SK-N-SH (cell line): Measurements from ENCODE around the gene PFN2. TPM values are rescaled to one million over a fixed set of nuclear protein-coding genes. Genes with fewer than 3 reads are reported as not detected.

Experiments
- CTCF ChIA-PET: fragments of 300-600, 350-600 bp; formaldehyde crosslinking; extraction: SDS; loops from one replicate; lab custom pipeline; 2021; lab: Yijun Ruan, JAX
- POLR2A ChIA-PET: fragments of 350-600 bp; sonication (Branson Sonifier 250); formaldehyde crosslinking; extraction: SDS; loops from one replicate; lab custom pipeline; 2020; ENCODE audit warnings: antibody characterized with exemption, inconsistent platforms; lab: Yijun Ruan, JAX
- DNase-seq: peaks from one replicate; pipeline ENCODE4 v3.0.0; 2012
- H2AFZ ChIP-seq: fragments of 200-600 bp; sonication (generic); 2 replicates; pipeline ENCODE4 v1.8.1; 2016; ENCODE audit warnings: antibody characterized with exemption, mild to moderate bottlenecking, low read depth
- H3F3A ChIP-seq: fragments of 200-600 bp; sonication (generic); replicated peaks from 2 replicates; pipeline ENCODE3; 2016; ENCODE audit warnings: antibody characterized with exemption, mild to moderate bottlenecking; ENCODE audit not compliant: insufficient read depth
- H3K27ac ChIP-seq, 2 experiments: fragments of 200-500 bp in 1 of 2; fragments of 200-600 bp in 1 of 2; sonication (Bioruptor generic) in 1 of 2; sonication (generic), shearing (Covaris generic) in 1 of 2; 2 replicates each; pipeline versions ENCODE4 v1.5.1 to v1.6.1; 2014 to 2016; ENCODE audit warnings: low read depth in 2 of 2, inconsistent platforms in 1 of 2, low read length in 1 of 2, mild to moderate bottlenecking in 1 of 2, mixed read lengths in 1 of 2
- H3K27me3 ChIP-seq: fragments of 200-600 bp; sonication (generic), shearing (Covaris generic); 2 replicates; pipeline ENCODE4 v1.6.1; 2016; ENCODE audit warnings: mixed run types; ENCODE audit not compliant: insufficient read depth
- H3K36me3 ChIP-seq, 2 experiments: fragments of 200-500 bp in 1 of 2; fragments of 200-600 bp in 1 of 2; sonication (Bioruptor generic) in 1 of 2; sonication (generic) in 1 of 2; replicated peaks in 1 of 2; 2 replicates each; pipeline versions ENCODE3 to v1.5.1; 2014 to 2016; ENCODE audit warnings: low read length in 1 of 2, mild to moderate bottlenecking in 1 of 2; ENCODE audit not compliant: insufficient read depth in 2 of 2, control insufficient read depth in 1 of 2
- H3K4me1 ChIP-seq, 2 experiments: fragments of 200-500 bp in 1 of 2; fragments of 200-600 bp in 1 of 2; sonication (Bioruptor generic) in 1 of 2; sonication (generic), shearing (Covaris generic) in 1 of 2; 2 replicates each; pipeline versions ENCODE4 v1.5.1 to v1.6.1; 2014 to 2016; ENCODE audit warnings: low read depth in 1 of 2, low read length in 1 of 2, mixed run types in 1 of 2; ENCODE audit not compliant: insufficient read depth in 2 of 2, control insufficient read depth in 1 of 2
- H3K4me2 ChIP-seq: fragments of 200-600 bp; sonication (generic), shearing (Covaris generic); 2 replicates; pipeline ENCODE4 v1.6.1; 2017; ENCODE audit warnings: mixed run types
- H3K4me3 ChIP-seq, 2 experiments: fragments of 200-500 bp in 1 of 2; fragments of 200-600 bp in 1 of 2; sonication (Bioruptor generic) in 1 of 2; sonication (generic), shearing (Covaris generic) in 1 of 2; 2 replicates each; pipeline versions ENCODE4 v1.5.1 to v1.8.1; 2014 to 2016; ENCODE audit warnings: low read depth in 2 of 2, inconsistent platforms in 1 of 2, low read length in 1 of 2, mild to moderate bottlenecking in 1 of 2, mixed read lengths in 1 of 2, moderate library complexity in 1 of 2
- H3K79me2 ChIP-seq: fragments of 200-600 bp; sonication (generic); 2 replicates; pipeline ENCODE4 v1.8.1; 2017; ENCODE audit warnings: mild to moderate bottlenecking; ENCODE audit not compliant: insufficient read depth
- H3K9ac ChIP-seq: fragments of 200-600 bp; sonication (generic); 2 replicates; pipeline ENCODE4 v1.6.1; 2017; ENCODE audit warnings: mixed run types
- H3K9me2 ChIP-seq: fragments of 200-600 bp; sonication (generic); 2 replicates; pipeline ENCODE4 v1.6.1; 2017; ENCODE audit warnings: mixed run types
- H3K9me3 ChIP-seq: fragments of 200-600 bp; sonication (generic); 2 replicates; pipeline ENCODE4 v1.6.1; 2017; ENCODE audit warnings: mixed run types, mild to moderate bottlenecking, moderate library complexity
- H4K20me1 ChIP-seq: fragments of 200-600 bp; sonication (generic); 2 replicates; pipeline ENCODE4 v1.6.1; 2017; ENCODE audit warnings: mild to moderate bottlenecking, mixed run types; ENCODE audit not compliant: insufficient read depth
- CHD2 ChIP-seq: fragments of 150-350 bp; IDR thresholded peaks from 2 replicates; pipeline ENCODE4 v1.6.1; 2018; ENCODE audit warnings: low read length; ENCODE audit not compliant: partially characterized antibody
- CTCF ChIP-seq: fragments of 200-600 bp; sonication (generic); IDR thresholded peaks from 2 replicates; pipeline ENCODE4 v1.6.1; 2017; ENCODE audit warnings: antibody characterized with exemption, mild to moderate bottlenecking, moderate library complexity
- ELF1 ChIP-seq: IDR thresholded peaks from 2 replicates; pipeline ENCODE4 v1.4.0; 2012
- EP300 ChIP-seq, 2 experiments: IDR thresholded peaks; 2 replicates each; pipeline versions ENCODE4 v1.4.0 to v1.6.1; 2012; ENCODE audit warnings: borderline replicate concordance in 1 of 2, low read depth in 1 of 2, low read length in 1 of 2
- EZH2phosphoT487 ChIP-seq: fragments of 200-600 bp; sonication (generic); IDR thresholded peaks from 2 replicates; pipeline ENCODE4 v1.6.1; 2017; ENCODE audit warnings: low read depth, mixed run types, mild to moderate bottlenecking, antibody characterized with exemption, moderate library complexity, borderline replicate concordance
- FOSL2 ChIP-seq: IDR thresholded peaks from 2 replicates; pipeline ENCODE4 v1.4.0; 2012; ENCODE audit warnings: low read depth, mild to moderate bottlenecking, moderate library complexity, borderline replicate concordance
- FOXM1 ChIP-seq: IDR thresholded peaks from 2 replicates; pipeline ENCODE4 v1.4.0; 2012; ENCODE audit warnings: low read depth, mild to moderate bottlenecking
- GATA2 ChIP-seq: sonication (generic); formaldehyde crosslinking; IDR thresholded peaks from 2 replicates; pipeline ENCODE4 v1.5.0; 2020; ENCODE audit warnings: mild to moderate bottlenecking, missing genetic modification reagents
- JUND ChIP-seq: IDR thresholded peaks from 2 replicates; pipeline ENCODE4 v1.4.0; 2012
- MXI1 ChIP-seq: IDR thresholded peaks from 2 replicates; pipeline ENCODE4 v1.6.1; 2012; ENCODE audit warnings: mild to moderate bottlenecking, low read depth, low read length, improper control_type of control experiment
- PBX3 ChIP-seq: IDR thresholded peaks from 2 replicates; pipeline ENCODE4; 2012
- POLR2AphosphoS5 ChIP-seq: IDR thresholded peaks from 2 replicates; pipeline ENCODE4 v1.6.1; 2012; ENCODE audit warnings: low read depth, low read length
- RAD21 ChIP-seq: IDR thresholded peaks from 2 replicates; pipeline ENCODE4 v1.6.1; 2012; ENCODE audit warnings: mild to moderate bottlenecking, low read length
- RCOR1 ChIP-seq: fragments of 150-350 bp; IDR thresholded peaks from 2 replicates; pipeline ENCODE4 v1.6.1; 2017; ENCODE audit warnings: antibody characterized with exemption, low read length
- RXRA ChIP-seq: IDR thresholded peaks from 2 replicates; pipeline ENCODE4 v1.4.0; 2012; ENCODE audit warnings: low read depth, mild to moderate bottlenecking, borderline replicate concordance
- SIN3A ChIP-seq: IDR thresholded peaks from 2 replicates; pipeline ENCODE4 v1.6.1; 2012; ENCODE audit warnings: low read depth, mild to moderate bottlenecking, low read length, moderate library complexity, borderline replicate concordance
- TAF1 ChIP-seq: IDR thresholded peaks from 2 replicates; pipeline ENCODE4 v1.6.1; 2012; ENCODE audit warnings: low read depth, mild to moderate bottlenecking, low read length, moderate library complexity, borderline replicate concordance
- TCF12 ChIP-seq: IDR thresholded peaks from 2 replicates; pipeline ENCODE4 v1.4.0; 2012
- TEAD4 ChIP-seq: IDR thresholded peaks from 2 replicates; pipeline ENCODE4 v1.4.0; 2012; ENCODE audit warnings: mild to moderate bottlenecking, borderline replicate concordance; ENCODE audit not compliant: insufficient read depth
- YY1 ChIP-seq: IDR thresholded peaks from 2 replicates; pipeline ENCODE4 v1.4.0; 2012; ENCODE audit warnings: low read depth, mild to moderate bottlenecking
- WGBS: methylation state at CpG from one replicate; pipeline ENCODE4 v1.1.6; 2017; ENCODE audit warnings: low lambda C conversion rate; 5-methylcytosine and 5-hydroxymethylcytosine counted together
- polyA plus RNA-seq, 3 experiments: library from polyadenylated mRNA; depleted of rRNA; stranded (reverse); fragments of >200 nt; gene quantifications; 2 replicates each; pipeline ENCODE4 v1.2.3, GENCODE V29; 2012
- TF ChIP-seq, protein P1 (sequence below): IDR thresholded peaks from 2 replicates; pipeline ENCODE4 v1.6.1; 2012; ENCODE audit warnings: mild to moderate bottlenecking, low read depth, low read length, moderate library complexity
- TF ChIP-seq, protein P2 (sequence below): fragments of 150-350 bp; IDR thresholded peaks from 2 replicates; pipeline ENCODE4 v1.6.1; 2016; ENCODE audit warnings: mild to moderate bottlenecking, low read depth, low read length
- TF ChIP-seq, protein P3 (sequence below): fragments of 150-350 bp; IDR thresholded peaks from 2 replicates; pipeline ENCODE4 v1.6.1; 2017; ENCODE audit warnings: antibody characterized with exemption, low read length, low read depth, borderline replicate concordance

The PFN2 gene
- polyA plus RNA-seq, 1 of the 3 experiments (the other 2 are of a cell fraction), result 594 TPM

- no peak overlapping the region for H2AFZ ChIP-seq
- ChIA-PET CTCF (interaction anchor here (0.9 to 11.5 kb wide), 5 partner anchors 13 to 213 kb away, joined by 3 to 134 read pairs (median 3); no protein-coding TSS in a partner anchor), POLR2A (interaction anchor here (0.9 to 1.7 kb wide), 5 partner anchors 91 to 793 kb away, joined by 3 to 7 read pairs (median 3); partner anchors contain the start of gene SIAH2)
- TF ChIP-seq MXI1 (peak; percentile 39; the same call in 1 of the 2 replicates), EZH2phosphoT487 (no peak), YY1 (peak; percentile 56; the same call in 1 of the 2 replicates), FOSL2 (no peak), CHD2 (no peak), RXRA (no peak), EP300 (IDR thresholded peaks at IDR 0.05; ENCODE audit: borderline replicate concordance in 1 of 2, low read depth in 1 of 2, low read length in 1 of 2) (no peak), JUND (no peak), SIN3A (no peak), RAD21 (no peak), PBX3 (no peak), FOXM1 (no peak), RCOR1 (no peak), POLR2AphosphoS5 (no peak), TCF12 (no peak), GATA2 (CRISPR knock-in tag) (no peak), TEAD4 (0 out of 2 replicates have a peak, but pooled peaks have one; percentile 5), CTCF (no peak), ELF1 (no peak), TAF1 (peak; percentile 13; the same call in 1 of the 2 replicates)
- TF ChIP-seq, protein P1, sequence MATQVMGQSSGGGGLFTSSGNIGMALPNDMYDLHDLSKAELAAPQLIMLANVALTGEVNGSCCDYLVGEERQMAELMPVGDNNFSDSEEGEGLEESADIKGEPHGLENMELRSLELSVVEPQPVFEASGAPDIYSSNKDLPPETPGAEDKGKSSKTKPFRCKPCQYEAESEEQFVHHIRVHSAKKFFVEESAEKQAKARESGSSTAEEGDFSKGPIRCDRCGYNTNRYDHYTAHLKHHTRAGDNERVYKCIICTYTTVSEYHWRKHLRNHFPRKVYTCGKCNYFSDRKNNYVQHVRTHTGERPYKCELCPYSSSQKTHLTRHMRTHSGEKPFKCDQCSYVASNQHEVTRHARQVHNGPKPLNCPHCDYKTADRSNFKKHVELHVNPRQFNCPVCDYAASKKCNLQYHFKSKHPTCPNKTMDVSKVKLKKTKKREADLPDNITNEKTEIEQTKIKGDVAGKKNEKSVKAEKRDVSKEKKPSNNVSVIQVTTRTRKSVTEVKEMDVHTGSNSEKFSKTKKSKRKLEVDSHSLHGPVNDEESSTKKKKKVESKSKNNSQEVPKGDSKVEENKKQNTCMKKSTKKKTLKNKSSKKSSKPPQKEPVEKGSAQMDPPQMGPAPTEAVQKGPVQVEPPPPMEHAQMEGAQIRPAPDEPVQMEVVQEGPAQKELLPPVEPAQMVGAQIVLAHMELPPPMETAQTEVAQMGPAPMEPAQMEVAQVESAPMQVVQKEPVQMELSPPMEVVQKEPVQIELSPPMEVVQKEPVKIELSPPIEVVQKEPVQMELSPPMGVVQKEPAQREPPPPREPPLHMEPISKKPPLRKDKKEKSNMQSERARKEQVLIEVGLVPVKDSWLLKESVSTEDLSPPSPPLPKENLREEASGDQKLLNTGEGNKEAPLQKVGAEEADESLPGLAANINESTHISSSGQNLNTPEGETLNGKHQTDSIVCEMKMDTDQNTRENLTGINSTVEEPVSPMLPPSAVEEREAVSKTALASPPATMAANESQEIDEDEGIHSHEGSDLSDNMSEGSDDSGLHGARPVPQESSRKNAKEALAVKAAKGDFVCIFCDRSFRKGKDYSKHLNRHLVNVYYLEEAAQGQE, result no peak
- TF ChIP-seq, protein P2, sequence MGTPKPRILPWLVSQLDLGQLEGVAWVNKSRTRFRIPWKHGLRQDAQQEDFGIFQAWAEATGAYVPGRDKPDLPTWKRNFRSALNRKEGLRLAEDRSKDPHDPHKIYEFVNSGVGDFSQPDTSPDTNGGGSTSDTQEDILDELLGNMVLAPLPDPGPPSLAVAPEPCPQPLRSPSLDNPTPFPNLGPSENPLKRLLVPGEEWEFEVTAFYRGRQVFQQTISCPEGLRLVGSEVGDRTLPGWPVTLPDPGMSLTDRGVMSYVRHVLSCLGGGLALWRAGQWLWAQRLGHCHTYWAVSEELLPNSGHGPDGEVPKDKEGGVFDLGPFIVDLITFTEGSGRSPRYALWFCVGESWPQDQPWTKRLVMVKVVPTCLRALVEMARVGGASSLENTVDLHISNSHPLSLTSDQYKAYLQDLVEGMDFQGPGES, result no peak
- TF ChIP-seq, protein P3, sequence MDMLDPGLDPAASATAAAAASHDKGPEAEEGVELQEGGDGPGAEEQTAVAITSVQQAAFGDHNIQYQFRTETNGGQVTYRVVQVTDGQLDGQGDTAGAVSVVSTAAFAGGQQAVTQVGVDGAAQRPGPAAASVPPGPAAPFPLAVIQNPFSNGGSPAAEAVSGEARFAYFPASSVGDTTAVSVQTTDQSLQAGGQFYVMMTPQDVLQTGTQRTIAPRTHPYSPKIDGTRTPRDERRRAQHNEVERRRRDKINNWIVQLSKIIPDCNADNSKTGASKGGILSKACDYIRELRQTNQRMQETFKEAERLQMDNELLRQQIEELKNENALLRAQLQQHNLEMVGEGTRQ, result no peak
- no peaks in the 10 kb centered on the region for H3K27me3 ChIP-seq
- peaks cover 32% of the 10 kb centered on the region for H4K20me1 ChIP-seq
- peaks cover 83% of the 10 kb centered on the region for H3K79me2 ChIP-seq
- peaks cover 30% of the 10 kb centered on the region for H3F3A ChIP-seq
- peak overlapping the region; percentile 80 for H3K4me2 ChIP-seq
- H3K4me3 ChIP-seq, result peak overlapping the region; percentile 76 to 93
- peaks cover 5% of the 10 kb centered on the region; the same call in 1 of the 2 replicates for H3K9me3 ChIP-seq
- peaks cover 32 to 41% of the 10 kb centered on the region in 2 experiments for H3K36me3 ChIP-seq
- peak overlapping the region; percentile 96 for H3K9ac ChIP-seq
- H3K9me2 ChIP-seq, result no peaks in the 10 kb centered on the region
- peak overlapping the region; percentile 94 to 98 for H3K27ac ChIP-seq
- peaks cover 0 to 15% of the 10 kb centered on the region in 2 experiments; a peak in 2 of 4 replicates for H3K4me1 ChIP-seq
- WGBS, result 2% methylated on average over 20 of the region's 73 CpGs
- peak; percentile 71 for DNase-seq
These were observed 567 bp downstream of the PFN2 start for GRCh38 chr3:149969940-149970715.
